Breast epithelium (tissue), 3 donors: Measurements from ENCODE around the gene ROR1.

Experiments used
- CTCF ChIP-seq, 3 donors: fragments of 450-650 bp; IDR thresholded peaks; one replicate each; pipeline ENCODE4 v1.5.1; 2016 to 2017; ENCODE audit warnings: antibody characterized with exemption in 3 of 3, mild to moderate bottlenecking in 3 of 3, moderate library complexity in 3 of 3
- POLR2AphosphoS5 ChIP-seq, 3 donors: sonication (generic); formaldehyde crosslinking; IDR thresholded peaks; one replicate each; pipeline ENCODE4 v1.6.1; 2017; ENCODE audit warnings: antibody characterized with exemption in 3 of 3

GRCh38 chr1:63797056-63797726, 23.4 kb downstream of the ROR1 start:
- no peak for TF ChIP-seq CTCF (IDR thresholded peaks at IDR 0.05)
- no peak for TF ChIP-seq POLR2AphosphoS5 (IDR thresholded peaks at IDR 0.05)
